MM.1S (cell line): ENCODE data around the gene SLC25A25.

Source experiments
- CTCF ChIP-seq: fragments of 300-600 bp; sonication (generic); IDR thresholded peaks from 2 replicates; pipeline ENCODE4 v1.5.1; 2016; ENCODE audit warnings: antibody characterized with exemption, low read length, mixed read lengths
- EZH2phosphoT487 ChIP-seq: fragments of 300-600 bp; sonication (generic); IDR thresholded peaks from 2 replicates; pipeline ENCODE4 v1.6.1; 2018; ENCODE audit warnings: antibody characterized with exemption, low read length

GRCh38 chr9:128053560-128053959 lies 14.5 kb upstream of the SLC25A25 start:
- TF ChIP-seq CTCF (no peak), EZH2phosphoT487 (no peak)
